Memory B cell (primary cell): ENCODE results near the gene RAMP2.

Source experiments
- ATAC-seq: fragments of 150-1000 bp; cut with Tn5 transposase; 2 replicates; pipeline ENCODE4 v1.10.0; 2021; ENCODE audit warnings: low read depth, mild to moderate bottlenecking, moderate library complexity
- DNase-seq, 2 donors: peaks; one replicate each; pipeline ENCODE4 v3.0.0; 2022; ENCODE audit warnings: low spot score in 2 of 2
- H3K27ac Mint-ChIP-seq: one replicate; pipeline ENCODE4 v1.8.0; 2022; ENCODE audit warnings: mild to moderate bottlenecking, moderate library complexity, mixed read lengths
- H3K27me3 Mint-ChIP-seq: one replicate; pipeline ENCODE4 v1.8.0; 2022; ENCODE audit warnings: mixed read lengths
- H3K36me3 Mint-ChIP-seq: one replicate; pipeline ENCODE4 v1.8.0; 2022; ENCODE audit warnings: mild to moderate bottlenecking, mixed read lengths
- H3K4me1 Mint-ChIP-seq: one replicate; pipeline ENCODE4 v1.8.0; 2022; ENCODE audit warnings: mixed read lengths
- H3K4me3 Mint-ChIP-seq: one replicate; pipeline ENCODE4 v1.8.0; 2022; ENCODE audit warnings: mild to moderate bottlenecking, moderate library complexity, mixed read lengths
- H3K9me3 Mint-ChIP-seq: one replicate; pipeline ENCODE4 v1.8.0; 2022; ENCODE audit warnings: mixed read lengths

Gene RAMP2

DNA sequence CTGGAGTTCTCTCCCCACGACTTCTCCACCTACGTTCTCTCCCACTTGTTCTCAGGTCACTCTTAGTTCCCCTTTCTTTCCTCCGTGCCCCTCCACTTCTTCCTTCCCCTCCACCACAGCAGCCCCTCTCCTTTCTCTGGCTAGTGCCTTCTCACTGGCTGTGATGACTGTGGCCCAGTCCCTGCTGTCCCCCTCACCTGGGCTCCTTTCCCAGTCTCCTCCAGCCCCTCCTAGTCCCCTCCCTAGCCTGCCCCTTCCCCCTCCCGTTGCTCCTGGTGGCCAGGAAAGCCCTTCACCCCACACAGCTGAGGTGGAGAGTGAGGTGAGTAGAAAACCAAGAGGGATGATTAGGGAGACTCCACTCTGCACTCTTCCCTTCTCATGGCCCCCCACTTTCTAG lies 34.0 kb downstream of the RAMP2 start:
- no peak overlapping the region for H3K4me3 Mint-ChIP-seq
- peaks cover 3% of the 10 kb centered on the region for H3K27me3 Mint-ChIP-seq
- H3K9me3 Mint-ChIP-seq: no peaks in the 10 kb centered on the region
- ATAC-seq (no peak), DNase-seq (no peak)
- H3K36me3 Mint-ChIP-seq: peaks cover 6% of the 10 kb centered on the region
- peaks cover 25% of the 10 kb centered on the region for H3K4me1 Mint-ChIP-seq
- H3K27ac Mint-ChIP-seq: no peak overlapping the region

GRCh38 chr17:42795465-42795864 lies 34.4 kb downstream of the RAMP2 start:
- Mint-ChIP-seq H3K27me3 (no peaks in the 10 kb centered on the region), H3K36me3 (peaks cover 6% of the 10 kb centered on the region), H3K9me3 (no peaks in the 10 kb centered on the region), H3K4me1 (peaks cover 25% of the 10 kb centered on the region), H3K27ac (no peak overlapping the region), H3K4me3 (peak overlapping the region; percentile 11)
- no peak for ATAC-seq
- DNase-seq: no peak

- H3K9me3 Mint-ChIP-seq: no peaks in the 10 kb centered on the region
- peaks cover 6% of the 10 kb centered on the region for H3K36me3 Mint-ChIP-seq
- no peak overlapping the region for H3K4me3 Mint-ChIP-seq
- DNase-seq: no peak
- no peaks in the 10 kb centered on the region for H3K27me3 Mint-ChIP-seq
- peaks cover 25% of the 10 kb centered on the region for H3K4me1 Mint-ChIP-seq
- ATAC-seq: no peak
- H3K27ac Mint-ChIP-seq: no peak overlapping the region
These were observed 35.2 kb downstream of the RAMP2 start for GRCh38 chr17:42796066-42796758.

GRCh38 chr17:42797067-42798007 lies 36.3 kb downstream of the RAMP2 start:
- Mint-ChIP-seq H3K27me3 (no peaks in the 10 kb centered on the region), H3K4me3 (peak overlapping the region; percentile 96), H3K27ac (no peak overlapping the region), H3K36me3 (peaks cover 6% of the 10 kb centered on the region), H3K4me1 (peaks cover 25% of the 10 kb centered on the region), H3K9me3 (no peaks in the 10 kb centered on the region)
- DNase-seq: no peak
- no peak for ATAC-seq

DNA sequence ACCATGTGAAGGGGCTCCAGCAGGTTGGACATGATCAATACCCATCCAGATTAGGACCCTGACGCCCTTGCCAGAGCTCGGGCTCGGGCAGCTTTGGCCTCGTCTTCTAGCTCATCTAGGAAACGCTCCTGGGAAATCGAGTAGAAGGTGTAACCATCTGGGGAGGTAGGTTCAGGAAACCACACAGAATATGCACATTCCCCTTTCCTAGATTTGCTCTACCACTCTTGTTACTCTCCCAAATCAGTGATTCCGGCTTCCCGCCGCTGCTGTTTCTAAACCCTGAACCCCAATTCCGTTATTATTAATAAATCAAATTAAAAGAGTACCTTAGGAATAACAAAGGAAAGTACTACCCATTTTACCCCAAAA lies 37.0 kb downstream of the RAMP2 start:
- ATAC-seq: no peak
- Mint-ChIP-seq H3K4me3 (peak overlapping the region; percentile 96), H3K9me3 (no peaks in the 10 kb centered on the region), H3K27ac (peak overlapping the region; percentile 85), H3K4me1 (peaks cover 25% of the 10 kb centered on the region), H3K36me3 (peaks cover 6% of the 10 kb centered on the region), H3K27me3 (no peaks in the 10 kb centered on the region)
- DNase-seq: no peak

DNA sequence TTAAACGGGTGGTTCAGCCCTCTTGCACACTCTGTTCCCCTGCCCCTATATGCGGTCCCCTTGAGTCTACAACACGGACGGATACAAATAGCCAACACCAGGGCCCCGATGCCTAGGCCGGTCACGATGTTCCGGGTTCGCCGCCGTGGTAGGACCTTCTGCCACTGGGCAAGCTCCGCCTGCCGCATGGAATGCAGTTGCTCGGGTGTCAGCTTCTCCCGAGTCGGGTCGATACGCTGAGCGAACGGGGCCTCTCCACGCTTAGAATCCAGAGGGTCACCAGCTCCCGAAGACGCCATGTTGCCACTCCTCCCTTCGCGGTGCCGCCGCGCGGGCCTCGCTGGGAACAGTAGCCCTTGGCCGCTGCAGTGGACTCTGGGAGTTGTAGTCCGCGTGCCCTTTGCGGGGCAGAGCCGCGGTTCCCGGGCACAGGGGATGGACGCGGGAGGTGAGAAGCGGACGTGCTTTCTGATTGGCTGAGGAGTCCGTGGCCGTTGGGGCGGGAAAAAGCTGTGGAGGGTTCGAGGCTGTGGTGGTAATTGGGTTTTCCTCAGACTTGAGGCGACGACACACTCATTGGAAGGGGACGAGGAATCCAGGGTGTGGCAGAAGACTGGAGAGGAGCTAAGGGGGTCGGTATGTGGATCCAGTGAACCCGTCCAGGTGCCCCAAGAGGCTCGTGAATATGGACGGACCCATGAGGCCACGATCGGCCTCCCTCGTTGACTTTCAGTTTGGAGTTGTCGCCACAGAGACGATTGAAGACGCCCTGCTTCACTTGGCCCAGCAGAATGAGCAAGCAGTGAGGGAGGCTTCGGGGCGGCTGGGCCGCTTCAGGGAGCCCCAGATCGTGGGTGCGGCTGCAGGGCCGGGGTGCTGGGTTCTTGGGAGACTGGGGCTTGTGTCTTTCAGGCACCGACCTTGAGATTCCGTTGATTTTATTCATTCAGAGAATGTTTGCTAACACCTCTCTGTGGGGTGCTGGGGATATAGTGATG lies 37.7 kb downstream of the RAMP2 start, which contains the start of the genes CNTD1 and COA3:
Gene CNTD1, plus strand, starts transcription at position 479 of the 998 bp plus-strand sequence. Its CDS starts 207 bp downstream, at position 686.
Gene COA3, minus strand, starts transcription at position 322 of the 998 bp plus-strand sequence. Its CDS starts 23 bp downstream, at position 299.
- Mint-ChIP-seq H3K36me3 (peaks cover 6% of the 10 kb centered on the region), H3K27ac (peak within 1 kb of the TSS; percentile 85), H3K4me3 (peak within 1 kb of the TSS; percentile 96), H3K9me3 (no peaks in the 10 kb centered on the region), H3K27me3 (no peaks in the 10 kb centered on the region), H3K4me1 (peaks cover 25% of the 10 kb centered on the region)
- ATAC-seq (peak; percentile 99), DNase-seq (peak; percentile 49 to 69)

- Mint-ChIP-seq H3K4me1 (peaks cover 5% of the 10 kb centered on the region), H3K27me3 (no peaks in the 10 kb centered on the region), H3K36me3 (no peaks in the 10 kb centered on the region), H3K27ac (no peak overlapping the region), H3K9me3 (no peaks in the 10 kb centered on the region), H3K4me3 (no peak overlapping the region)
- ATAC-seq: no peak
- DNase-seq: no peak
These were observed 42.3 kb downstream of the RAMP2 start for GRCh38 chr17:42803074-42803883.

GRCh38 chr17:42804918-42805367 lies 43.9 kb downstream of the RAMP2 start:
- ATAC-seq (no peak), DNase-seq (no peak)
- Mint-ChIP-seq H3K9me3 (no peaks in the 10 kb centered on the region), H3K4me1 (no peaks in the 10 kb centered on the region), H3K36me3 (no peaks in the 10 kb centered on the region), H3K4me3 (no peak overlapping the region), H3K27me3 (no peaks in the 10 kb centered on the region), H3K27ac (no peak overlapping the region)

- no peaks in the 10 kb centered on the region for H3K4me1 Mint-ChIP-seq
- DNase-seq (no peak), ATAC-seq (no peak)
- H3K9me3 Mint-ChIP-seq: no peaks in the 10 kb centered on the region
- H3K4me3 Mint-ChIP-seq: no peak overlapping the region
- peaks cover 8% of the 10 kb centered on the region for H3K36me3 Mint-ChIP-seq
- no peaks in the 10 kb centered on the region for H3K27me3 Mint-ChIP-seq
- H3K27ac Mint-ChIP-seq: no peak overlapping the region
These were observed 45.2 kb downstream of the RAMP2 start for GRCh38 chr17:42806249-42806648.

DNA sequence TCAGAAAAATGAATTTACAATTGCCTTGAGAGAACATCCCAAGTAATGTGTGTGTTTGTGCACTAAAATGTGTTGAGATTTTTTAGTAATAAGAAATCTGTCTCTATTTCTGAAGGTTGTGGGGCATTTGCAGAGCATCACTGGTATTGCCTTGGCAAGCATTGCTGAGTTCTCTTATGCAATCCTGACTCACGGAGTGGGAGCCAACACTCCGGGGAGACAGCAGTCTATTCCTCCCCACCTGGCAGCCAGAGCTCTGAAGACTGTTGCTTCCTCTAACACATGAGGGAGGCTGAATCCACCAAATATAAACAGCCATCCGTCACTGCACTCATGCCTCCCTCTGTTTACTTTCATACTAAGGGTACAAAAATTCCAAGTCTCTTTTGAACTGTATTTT lies 48.2 kb downstream of the RAMP2 start:
- Mint-ChIP-seq H3K9me3 (no peaks in the 10 kb centered on the region), H3K4me1 (no peaks in the 10 kb centered on the region), H3K27ac (no peak overlapping the region)

More for the DNA sequence above, 48.2 kb downstream of the RAMP2 start:
- Mint-ChIP-seq H3K36me3 (peaks cover 18% of the 10 kb centered on the region), H3K4me3 (no peak overlapping the region), H3K27me3 (no peaks in the 10 kb centered on the region)
- no peak for DNase-seq
- no peak for ATAC-seq
